BLaER1 (cell line): ENCODE data around the gene PRDX5.

Experiments used
- H3K27ac ChIP-seq: shearing (Covaris generic); formaldehyde crosslinking; 2 replicates; pipeline ENCODE4 v1.8.1; 2022
- H3K27me3 ChIP-seq: shearing (Covaris generic); formaldehyde crosslinking; 2 replicates; pipeline ENCODE4 v1.8.1; 2022
- H3K36me3 ChIP-seq: shearing (Covaris generic); formaldehyde crosslinking; 2 replicates; pipeline ENCODE4 v1.8.1; 2022
- H3K4me1 ChIP-seq: shearing (Covaris generic); formaldehyde crosslinking; 2 replicates; pipeline ENCODE4 v1.8.1; 2022
- H3K4me2 ChIP-seq: shearing (Covaris generic); formaldehyde crosslinking; 2 replicates; pipeline ENCODE4 v1.8.1; 2022
- H3K4me3 ChIP-seq: shearing (Covaris generic); formaldehyde crosslinking; 2 replicates; pipeline ENCODE4 v1.8.1; 2022
- H3K9ac ChIP-seq: shearing (Covaris generic); formaldehyde crosslinking; 2 replicates; pipeline ENCODE4 v1.8.1; 2022
- H3K9me3 ChIP-seq: shearing (Covaris generic); formaldehyde crosslinking; 2 replicates; pipeline ENCODE4 v1.8.1; 2022
- H4K20me1 ChIP-seq: shearing (Covaris generic); formaldehyde crosslinking; 2 replicates; pipeline ENCODE4 v1.8.1; 2022
- Cebpa-rat ChIP-seq: shearing (Covaris generic); IDR thresholded peaks from 2 replicates; pipeline ENCODE4 v1.8.1; 2022

PRDX5 gene

GRCh38 chr11:64324692-64325469 lies 7.0 kb downstream of the PRDX5 start:
- Histone ChIP-seq H3K27me3 (no peaks in the 10 kb centered on the region), H4K20me1 (no peaks in the 10 kb centered on the region), H3K4me2 (no peak overlapping the region), H3K27ac (no peak overlapping the region), H3K4me3 (no peak overlapping the region), H3K9me3 (no peaks in the 10 kb centered on the region), H3K9ac (no peak overlapping the region), H3K36me3 (peaks cover 32% of the 10 kb centered on the region), H3K4me1 (peaks cover 23% of the 10 kb centered on the region)
- no peak for TF ChIP-seq Cebpa-rat

- Histone ChIP-seq H3K9me3 (no peaks in the 10 kb centered on the region), H3K27me3 (no peaks in the 10 kb centered on the region), H4K20me1 (no peaks in the 10 kb centered on the region), H3K36me3 (peaks cover 8% of the 10 kb centered on the region; the same call in 1 of the 2 replicates), H3K4me3 (no peak overlapping the region), H3K4me2 (no peak overlapping the region), H3K27ac (no peak overlapping the region), H3K9ac (no peak overlapping the region), H3K4me1 (peaks cover 30% of the 10 kb centered on the region)
- no peak for TF ChIP-seq Cebpa-rat
These were observed 9.5 kb downstream of the PRDX5 start for GRCh38 chr11:64327375-64327774.

GRCh38 chr11:64327993-64328392 lies 10.1 kb downstream of the PRDX5 start:
- Histone ChIP-seq H3K4me1 (peaks cover 27% of the 10 kb centered on the region), H3K27ac (no peak overlapping the region), H3K27me3 (no peaks in the 10 kb centered on the region), H3K9me3 (no peaks in the 10 kb centered on the region), H3K36me3 (0 out of 2 replicates have a peak, but pooled peaks cover 2% of the 10 kb centered on the region), H4K20me1 (no peaks in the 10 kb centered on the region), H3K4me3 (no peak overlapping the region), H3K9ac (no peak overlapping the region), H3K4me2 (no peak overlapping the region)
- no peak for TF ChIP-seq Cebpa-rat

GRCh38 chr11:64330888-64331287 lies 13.0 kb downstream of the PRDX5 start:
- Histone ChIP-seq H3K36me3 (no peaks in the 10 kb centered on the region), H3K9ac (no peak overlapping the region), H3K27ac (no peak overlapping the region), H3K4me2 (no peak overlapping the region), H3K27me3 (no peaks in the 10 kb centered on the region), H3K9me3 (no peaks in the 10 kb centered on the region), H3K4me3 (no peak overlapping the region), H4K20me1 (no peaks in the 10 kb centered on the region), H3K4me1 (peaks cover 32% of the 10 kb centered on the region)
- TF ChIP-seq Cebpa-rat, result no peak

GRCh38 chr11:64331569-64332371 lies 13.8 kb downstream of the PRDX5 start:
- Histone ChIP-seq H3K9me3 (no peaks in the 10 kb centered on the region), H3K9ac (no peak overlapping the region), H3K4me3 (no peak overlapping the region), H3K4me1 (peaks cover 40% of the 10 kb centered on the region), H3K27me3 (no peaks in the 10 kb centered on the region), H3K27ac (peak overlapping the region; percentile 35; the same call in 1 of the 2 replicates), H3K36me3 (no peaks in the 10 kb centered on the region), H3K4me2 (peak overlapping the region; percentile 73), H4K20me1 (no peaks in the 10 kb centered on the region)
- no peak for TF ChIP-seq Cebpa-rat

GRCh38 chr11:64333556-64333955 lies 15.6 kb downstream of the PRDX5 start:
- H3K9me3 ChIP-seq, result no peaks in the 10 kb centered on the region
- TF ChIP-seq Cebpa-rat, result no peak
- peaks cover 43% of the 10 kb centered on the region for H3K4me1 ChIP-seq
- H3K4me2 ChIP-seq, result no peak overlapping the region
- H3K4me3 ChIP-seq, result no peak overlapping the region
- H4K20me1 ChIP-seq, result no peaks in the 10 kb centered on the region
- H3K27ac ChIP-seq, result no peak overlapping the region
- no peaks in the 10 kb centered on the region for H3K27me3 ChIP-seq
- H3K36me3 ChIP-seq, result no peaks in the 10 kb centered on the region
- H3K9ac ChIP-seq, result no peak overlapping the region

- H3K4me2 ChIP-seq, result peak overlapping the region; percentile 67
- H3K36me3 ChIP-seq, result no peaks in the 10 kb centered on the region
- peaks cover 58% of the 10 kb centered on the region for H3K4me1 ChIP-seq
- H3K27ac ChIP-seq, result peak overlapping the region; percentile 49
- no peaks in the 10 kb centered on the region for H3K27me3 ChIP-seq
- no peaks in the 10 kb centered on the region for H4K20me1 ChIP-seq
- peak; percentile 98 for TF ChIP-seq Cebpa-rat
- no peaks in the 10 kb centered on the region for H3K9me3 ChIP-seq
- H3K4me3 ChIP-seq, result no peak overlapping the region
- no peak overlapping the region for H3K9ac ChIP-seq
These were observed 17.1 kb downstream of the PRDX5 start for GRCh38 chr11:64334764-64335735.

- H3K27ac ChIP-seq, result no peak overlapping the region
- no peaks in the 10 kb centered on the region for H3K9me3 ChIP-seq
These were observed 19.8 kb downstream of the PRDX5 start for GRCh38 chr11:64337538-64338249.

GRCh38 chr11:64338716-64339115 lies 20.8 kb downstream of the PRDX5 start:
- peaks cover 75% of the 10 kb centered on the region for H3K4me1 ChIP-seq
- H3K27me3 ChIP-seq, result no peaks in the 10 kb centered on the region
- H3K9ac ChIP-seq, result no peak overlapping the region
- H3K36me3 ChIP-seq, result peaks cover 5% of the 10 kb centered on the region; the same call in 1 of the 2 replicates
- no peak for TF ChIP-seq Cebpa-rat
- no peak overlapping the region for H3K4me3 ChIP-seq
- peak overlapping the region; percentile 95; the same call in 1 of the 2 replicates for H3K4me2 ChIP-seq
- no peaks in the 10 kb centered on the region for H3K9me3 ChIP-seq
- peak overlapping the region; percentile 90 for H3K27ac ChIP-seq
- H4K20me1 ChIP-seq, result no peaks in the 10 kb centered on the region

More at GRCh38 chr11:64337538-64338249, 19.8 kb downstream of the PRDX5 start:
- no peaks in the 10 kb centered on the region for H4K20me1 ChIP-seq
- no peaks in the 10 kb centered on the region for H3K27me3 ChIP-seq
- H3K4me3 ChIP-seq, result no peak overlapping the region
- no peak overlapping the region for H3K9ac ChIP-seq
- no peaks in the 10 kb centered on the region for H3K36me3 ChIP-seq
- TF ChIP-seq Cebpa-rat, result no peak
- H3K4me2 ChIP-seq, result no peak overlapping the region
- H3K4me1 ChIP-seq, result peaks cover 67% of the 10 kb centered on the region
